DND-41 (cell line): ENCODE data around the gene EFCAB13.
"Not testable (repeated sequence)": the region's sequence is repeated elsewhere in the genome, so short reads cannot be mapped to it uniquely, and the experiment has no call there.

Experiments used
- EZH2 ChIP-seq: IDR thresholded peaks from 3 replicates; pipeline ENCODE4 v1.6.1; 2012; ENCODE audit warnings: borderline replicate concordance, low read depth, mild to moderate bottlenecking, moderate library complexity, low read length, inconsistent platforms; ENCODE audit not compliant: severe bottlenecking
- TF ChIP-seq, protein P1 (sequence below): IDR thresholded peaks from 2 replicates; pipeline ENCODE4 v1.5.1; 2012; ENCODE audit warnings: borderline replicate concordance, low read length, moderate library complexity, mild to moderate bottlenecking; ENCODE audit not compliant: poor library complexity, severe bottlenecking; ENCODE audit errors: extremely low read depth

DNA sequence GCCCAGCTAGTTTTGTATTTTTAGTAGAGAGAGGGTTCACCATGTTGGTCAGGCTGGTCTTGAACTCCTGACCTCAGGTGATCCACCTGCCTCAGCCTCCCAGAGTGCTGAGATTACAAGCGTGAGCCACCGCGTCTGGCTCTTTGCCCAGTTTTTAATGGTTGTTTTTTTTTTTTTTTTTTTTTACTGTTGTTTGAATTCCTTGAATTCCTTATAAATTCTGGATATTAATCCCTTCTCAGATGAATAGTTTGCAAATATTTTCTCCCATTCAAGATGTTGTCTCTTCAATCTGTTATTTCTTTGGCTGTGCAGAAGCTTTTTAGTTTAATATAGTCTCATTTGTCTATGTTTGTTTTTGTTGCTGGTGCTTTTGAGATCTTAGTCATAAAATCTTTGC is 47.1 kb downstream of the EFCAB13 start:
- TF ChIP-seq, protein P1, sequence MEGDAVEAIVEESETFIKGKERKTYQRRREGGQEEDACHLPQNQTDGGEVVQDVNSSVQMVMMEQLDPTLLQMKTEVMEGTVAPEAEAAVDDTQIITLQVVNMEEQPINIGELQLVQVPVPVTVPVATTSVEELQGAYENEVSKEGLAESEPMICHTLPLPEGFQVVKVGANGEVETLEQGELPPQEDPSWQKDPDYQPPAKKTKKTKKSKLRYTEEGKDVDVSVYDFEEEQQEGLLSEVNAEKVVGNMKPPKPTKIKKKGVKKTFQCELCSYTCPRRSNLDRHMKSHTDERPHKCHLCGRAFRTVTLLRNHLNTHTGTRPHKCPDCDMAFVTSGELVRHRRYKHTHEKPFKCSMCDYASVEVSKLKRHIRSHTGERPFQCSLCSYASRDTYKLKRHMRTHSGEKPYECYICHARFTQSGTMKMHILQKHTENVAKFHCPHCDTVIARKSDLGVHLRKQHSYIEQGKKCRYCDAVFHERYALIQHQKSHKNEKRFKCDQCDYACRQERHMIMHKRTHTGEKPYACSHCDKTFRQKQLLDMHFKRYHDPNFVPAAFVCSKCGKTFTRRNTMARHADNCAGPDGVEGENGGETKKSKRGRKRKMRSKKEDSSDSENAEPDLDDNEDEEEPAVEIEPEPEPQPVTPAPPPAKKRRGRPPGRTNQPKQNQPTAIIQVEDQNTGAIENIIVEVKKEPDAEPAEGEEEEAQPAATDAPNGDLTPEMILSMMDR: not testable (repeated sequence)
- not testable (repeated sequence) for TF ChIP-seq EZH2
